GM18502 (cell line): ENCODE measurements around the gene GTF2A1L.

Experiments
- ATAC-seq: cut with Tn5 transposase; IDR thresholded peaks from one replicate; pipeline ENCODE4 v1.9.1; 2021; ENCODE audit warnings: mild to moderate bottlenecking; ENCODE audit not compliant: unreplicated experiment, poor library complexity

GTF2A1L gene

GRCh38 chr2:48728840-48729239 lies 111.2 kb downstream of the GTF2A1L start:
- no peak for ATAC-seq
